ENCODE results near the gene LIN7A.
"Not testable (repeated sequence)": the region's sequence is repeated elsewhere in the genome, so short reads cannot be mapped to it uniquely, and the experiment has no call there.

LIN7A gene

DNA sequence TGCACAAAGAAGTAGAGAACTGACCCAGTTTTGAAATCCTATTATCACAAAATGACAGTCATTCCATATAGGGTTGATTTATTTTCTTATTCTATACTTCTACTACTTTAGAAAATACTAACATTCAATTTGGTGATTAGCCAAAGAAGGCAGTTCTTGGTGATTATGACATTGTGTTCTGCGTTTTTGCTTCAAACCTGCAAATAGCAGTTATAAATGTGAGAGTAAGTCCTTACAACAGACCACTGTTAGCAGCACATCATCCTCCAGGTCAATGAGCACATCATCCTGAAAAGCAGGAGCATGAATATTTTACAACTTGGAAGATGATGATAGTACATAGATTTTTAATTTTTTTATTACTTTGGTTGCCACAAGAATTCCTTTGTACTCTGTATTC lies 53.1 kb downstream of the LIN7A start:
- H3K4me3 ChIP-seq (ENCODE audit: low read length): no peak overlapping the region
- DNase-seq (ENCODE audit: low read depth, low spot score): no peak
- no peaks in the 10 kb centered on the region for H3K27me3 ChIP-seq (ENCODE audit: control insufficient read depth, insufficient read depth, low read length)
- H3K9me3 ChIP-seq (ENCODE audit: control insufficient read depth, insufficient read depth, low read length): no peaks in the 10 kb centered on the region
- no peak overlapping the region for H3K27ac ChIP-seq (ENCODE audit: low read length)
- H3K4me1 ChIP-seq (ENCODE audit: control insufficient read depth, insufficient read depth, low read length): no peaks in the 10 kb centered on the region
- no CpG with 5 or more reads among the region's 1 CpG for WGBS (ENCODE audit: insufficient coverage, insufficient read length)
- H3K36me3 ChIP-seq (ENCODE audit: control insufficient read depth, insufficient read depth, low read length): no peaks in the 10 kb centered on the region

- H3K27me3 ChIP-seq (ENCODE audit: control insufficient read depth, insufficient read depth, low read length): no peaks in the 10 kb centered on the region
- H3K36me3 ChIP-seq (ENCODE audit: control insufficient read depth, insufficient read depth, low read length): no peaks in the 10 kb centered on the region
- no peak for DNase-seq (ENCODE audit: low read depth, low spot score)
- no peak overlapping the region for H3K27ac ChIP-seq (ENCODE audit: low read length)
- no peaks in the 10 kb centered on the region for H3K9me3 ChIP-seq (ENCODE audit: control insufficient read depth, insufficient read depth, low read length)
- H3K4me1 ChIP-seq (ENCODE audit: control insufficient read depth, insufficient read depth, low read length): no peaks in the 10 kb centered on the region
- H3K4me3 ChIP-seq (ENCODE audit: low read length): no peak overlapping the region
These were observed 56.6 kb downstream of the LIN7A start for GRCh38 chr12:80881106-80881505.

DNA sequence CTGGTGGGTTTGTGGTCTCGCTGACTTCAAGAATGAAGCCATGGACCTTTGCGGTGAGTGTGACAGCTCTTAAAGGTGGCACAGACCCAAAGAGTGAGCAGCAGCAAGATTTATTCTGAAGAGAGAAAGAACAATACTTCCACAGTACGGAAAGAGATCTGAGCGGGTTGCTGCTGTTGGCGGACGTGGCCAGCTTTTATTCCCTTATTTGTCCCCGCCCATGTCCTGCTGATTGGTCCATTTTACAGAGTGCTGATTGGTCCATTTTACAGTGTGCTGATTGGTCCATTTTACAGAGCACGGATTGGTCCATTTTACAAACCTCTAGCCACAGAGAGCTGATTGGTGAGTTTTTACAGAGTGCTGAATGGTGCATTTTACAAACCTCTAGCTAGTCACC lies 59.3 kb downstream of the LIN7A start:
- WGBS (ENCODE audit: insufficient coverage, insufficient read length): no CpG with 5 or more reads among the region's 8 CpGs

DNA sequence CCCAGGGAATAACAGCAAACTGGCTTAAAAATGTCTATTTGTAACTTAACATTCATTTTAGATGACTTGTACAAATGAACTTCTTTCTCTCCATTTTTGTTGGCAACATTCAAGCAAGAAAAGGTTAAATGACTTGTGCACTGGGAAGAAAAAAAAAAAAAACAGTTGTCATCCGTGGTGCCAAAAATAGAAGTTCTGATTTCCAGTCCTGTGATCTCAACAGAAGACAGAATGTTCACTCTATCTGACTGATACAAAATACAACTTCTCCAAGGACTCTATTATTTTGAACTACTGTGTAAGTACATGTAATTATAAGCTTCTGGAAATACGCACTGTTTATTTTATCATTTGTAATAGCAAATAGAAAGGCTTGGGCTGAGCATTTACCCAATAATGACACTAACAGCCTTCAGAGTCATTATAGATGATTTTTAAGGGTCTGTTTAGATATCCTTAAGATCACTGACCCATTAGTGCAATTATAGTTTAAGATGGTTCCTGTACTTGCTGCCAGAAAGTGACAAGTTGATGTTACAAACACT lies 59.9 kb downstream of the LIN7A start:
- no peak for DNase-seq (ENCODE audit: low read depth, low spot score)
- Histone ChIP-seq H3K9me3 (ENCODE audit: control insufficient read depth, insufficient read depth, low read length) (no peaks in the 10 kb centered on the region), H3K27ac (ENCODE audit: low read length) (no peak overlapping the region), H3K27me3 (ENCODE audit: control insufficient read depth, insufficient read depth, low read length) (no peaks in the 10 kb centered on the region), H3K4me1 (ENCODE audit: control insufficient read depth, insufficient read depth, low read length) (no peaks in the 10 kb centered on the region), H3K4me3 (ENCODE audit: low read length) (no peak overlapping the region), H3K36me3 (ENCODE audit: control insufficient read depth, insufficient read depth, low read length) (no peaks in the 10 kb centered on the region)
- WGBS (ENCODE audit: insufficient coverage, insufficient read length): no CpG with 5 or more reads among the region's 2 CpGs

More for the DNA sequence above, 59.3 kb downstream of the LIN7A start:
- H3K27ac ChIP-seq (ENCODE audit: low read length); H3K36me3 ChIP-seq (ENCODE audit: control insufficient read depth, insufficient read depth, low read length); H3K9me3 ChIP-seq (ENCODE audit: control insufficient read depth, insufficient read depth, low read length); DNase-seq (ENCODE audit: low read depth, low spot score); H3K27me3 ChIP-seq (ENCODE audit: control insufficient read depth, insufficient read depth, low read length); H3K4me3 ChIP-seq (ENCODE audit: low read length); H3K4me1 ChIP-seq (ENCODE audit: control insufficient read depth, insufficient read depth, low read length): not testable (repeated sequence)

GRCh38 chr12:80872053-80872452 lies 65.7 kb downstream of the LIN7A start:
- H3K27ac ChIP-seq (ENCODE audit: low read length): no peak overlapping the region
- H3K4me3 ChIP-seq (ENCODE audit: low read length): no peak overlapping the region
- H3K4me1 ChIP-seq (ENCODE audit: control insufficient read depth, insufficient read depth, low read length): no peaks in the 10 kb centered on the region
- no peaks in the 10 kb centered on the region for H3K36me3 ChIP-seq (ENCODE audit: control insufficient read depth, insufficient read depth, low read length)
- H3K27me3 ChIP-seq (ENCODE audit: control insufficient read depth, insufficient read depth, low read length): no peaks in the 10 kb centered on the region
- no peaks in the 10 kb centered on the region for H3K9me3 ChIP-seq (ENCODE audit: control insufficient read depth, insufficient read depth, low read length)
- DNase-seq (ENCODE audit: low read depth, low spot score): no peak

- DNase-seq (ENCODE audit: low read depth, low spot score): no peak
- Histone ChIP-seq H3K4me1 (ENCODE audit: control insufficient read depth, insufficient read depth, low read length) (no peaks in the 10 kb centered on the region), H3K4me3 (ENCODE audit: low read length) (no peak overlapping the region), H3K27ac (ENCODE audit: low read length) (no peak overlapping the region), H3K9me3 (ENCODE audit: control insufficient read depth, insufficient read depth, low read length) (no peaks in the 10 kb centered on the region), H3K27me3 (ENCODE audit: control insufficient read depth, insufficient read depth, low read length) (no peaks in the 10 kb centered on the region), H3K36me3 (ENCODE audit: control insufficient read depth, insufficient read depth, low read length) (no peaks in the 10 kb centered on the region)
- no CpG with 5 or more reads among the region's 2 CpGs for WGBS (ENCODE audit: insufficient coverage, insufficient read length)
These were observed 68.5 kb downstream of the LIN7A start for GRCh38 chr12:80869264-80869663.

DNA sequence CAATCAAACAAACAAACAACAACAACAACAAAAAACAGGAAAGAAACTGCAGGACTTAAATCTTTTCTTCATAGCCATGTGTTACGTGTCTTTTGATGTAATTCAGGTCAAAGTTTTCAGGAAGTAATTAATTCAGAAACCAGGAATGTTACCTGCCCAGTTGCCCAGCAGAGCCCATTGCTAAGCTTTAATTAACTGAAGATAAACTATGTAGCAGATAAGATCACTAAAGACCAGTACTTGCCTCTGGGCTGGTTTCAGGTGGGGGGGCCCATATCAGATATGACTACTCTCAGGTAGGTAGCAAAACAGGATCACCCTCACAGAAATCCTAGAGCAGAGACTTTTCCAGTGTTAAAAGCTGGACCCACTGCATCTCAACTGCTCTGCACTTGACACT lies 69.2 kb downstream of the LIN7A start:
- no peak for DNase-seq (ENCODE audit: low read depth, low spot score)
- H3K27ac ChIP-seq (ENCODE audit: low read length): no peak overlapping the region
- WGBS (ENCODE audit: insufficient coverage, insufficient read length): no CpG with 5 or more reads among the region's 1 CpG

DNA sequence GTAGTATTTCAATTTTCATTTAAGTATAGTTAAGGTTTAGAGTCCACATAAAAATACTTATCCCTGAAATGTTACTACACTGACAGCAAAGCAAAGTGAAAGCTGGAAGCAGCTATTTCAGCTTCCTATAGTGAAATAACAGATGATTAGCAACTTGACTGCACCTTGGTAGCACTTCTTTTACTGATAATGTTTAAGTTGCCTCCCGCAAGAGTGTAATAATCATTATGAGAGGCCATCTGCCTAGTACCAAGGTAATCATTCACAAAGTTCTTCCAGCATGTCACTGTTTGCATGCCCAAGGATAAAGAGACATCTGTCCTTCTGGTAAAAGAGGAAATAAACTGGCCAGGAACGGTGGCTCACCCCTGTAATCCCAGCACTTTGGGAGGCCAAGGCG lies 69.8 kb downstream of the LIN7A start:
- H3K4me3 ChIP-seq (ENCODE audit: low read length): no peak overlapping the region
- H3K4me1 ChIP-seq (ENCODE audit: control insufficient read depth, insufficient read depth, low read length): no peaks in the 10 kb centered on the region
- H3K27me3 ChIP-seq (ENCODE audit: control insufficient read depth, insufficient read depth, low read length): no peaks in the 10 kb centered on the region
- H3K9me3 ChIP-seq (ENCODE audit: control insufficient read depth, insufficient read depth, low read length): no peaks in the 10 kb centered on the region
- no peak for DNase-seq (ENCODE audit: low read depth, low spot score)
- H3K27ac ChIP-seq (ENCODE audit: low read length): no peak overlapping the region
- H3K36me3 ChIP-seq (ENCODE audit: control insufficient read depth, insufficient read depth, low read length): no peaks in the 10 kb centered on the region
- no CpG with 5 or more reads among the region's 3 CpGs for WGBS (ENCODE audit: insufficient coverage, insufficient read length)

More for the DNA sequence above, 69.2 kb downstream of the LIN7A start:
- no peaks in the 10 kb centered on the region for H3K9me3 ChIP-seq (ENCODE audit: control insufficient read depth, insufficient read depth, low read length)
- no peak overlapping the region for H3K4me3 ChIP-seq (ENCODE audit: low read length)
- no peaks in the 10 kb centered on the region for H3K27me3 ChIP-seq (ENCODE audit: control insufficient read depth, insufficient read depth, low read length)
- no peaks in the 10 kb centered on the region for H3K36me3 ChIP-seq (ENCODE audit: control insufficient read depth, insufficient read depth, low read length)
- H3K4me1 ChIP-seq (ENCODE audit: control insufficient read depth, insufficient read depth, low read length): no peaks in the 10 kb centered on the region

GRCh38 chr12:80864046-80864735 lies 73.5 kb downstream of the LIN7A start:
- H3K27ac ChIP-seq (ENCODE audit: low read length): no peak overlapping the region
- no peak for DNase-seq (ENCODE audit: low read depth, low spot score)
- H3K36me3 ChIP-seq (ENCODE audit: control insufficient read depth, insufficient read depth, low read length): no peaks in the 10 kb centered on the region
- WGBS (ENCODE audit: insufficient coverage, insufficient read length): no CpG with 5 or more reads among the region's 4 CpGs
- no peaks in the 10 kb centered on the region for H3K4me1 ChIP-seq (ENCODE audit: control insufficient read depth, insufficient read depth, low read length)
- H3K27me3 ChIP-seq (ENCODE audit: control insufficient read depth, insufficient read depth, low read length): no peaks in the 10 kb centered on the region
- no peaks in the 10 kb centered on the region for H3K9me3 ChIP-seq (ENCODE audit: control insufficient read depth, insufficient read depth, low read length)
- H3K4me3 ChIP-seq (ENCODE audit: low read length): no peak overlapping the region

DNA sequence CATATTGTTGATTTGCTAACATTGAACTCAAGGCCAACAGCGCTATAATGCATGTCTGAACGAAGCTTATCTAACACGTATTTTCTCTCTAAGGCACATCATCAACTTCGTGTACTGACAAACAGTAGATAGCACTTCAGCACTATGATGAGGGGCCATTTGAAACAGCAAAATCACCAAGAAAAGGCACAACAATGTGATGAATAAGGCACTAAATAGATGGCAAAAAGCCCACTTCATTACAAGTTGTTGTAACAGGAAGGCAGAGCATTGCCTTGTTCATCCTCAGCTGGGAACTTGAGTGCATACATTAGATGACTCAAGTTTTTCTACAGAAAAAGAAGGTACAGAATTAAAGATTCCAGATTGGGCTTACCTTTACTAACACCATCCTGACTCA lies 75.2 kb downstream of the LIN7A start:
- no peaks in the 10 kb centered on the region for H3K4me1 ChIP-seq (ENCODE audit: control insufficient read depth, insufficient read depth, low read length)
- no peak for DNase-seq (ENCODE audit: low read depth, low spot score)
- H3K27me3 ChIP-seq (ENCODE audit: control insufficient read depth, insufficient read depth, low read length): no peaks in the 10 kb centered on the region
- no peaks in the 10 kb centered on the region for H3K36me3 ChIP-seq (ENCODE audit: control insufficient read depth, insufficient read depth, low read length)
- no peaks in the 10 kb centered on the region for H3K9me3 ChIP-seq (ENCODE audit: control insufficient read depth, insufficient read depth, low read length)
- WGBS (ENCODE audit: insufficient coverage, insufficient read length): no CpG with 5 or more reads among the region's 4 CpGs
- H3K27ac ChIP-seq (ENCODE audit: low read length): no peak overlapping the region
- no peak overlapping the region for H3K4me3 ChIP-seq (ENCODE audit: low read length)

DNA sequence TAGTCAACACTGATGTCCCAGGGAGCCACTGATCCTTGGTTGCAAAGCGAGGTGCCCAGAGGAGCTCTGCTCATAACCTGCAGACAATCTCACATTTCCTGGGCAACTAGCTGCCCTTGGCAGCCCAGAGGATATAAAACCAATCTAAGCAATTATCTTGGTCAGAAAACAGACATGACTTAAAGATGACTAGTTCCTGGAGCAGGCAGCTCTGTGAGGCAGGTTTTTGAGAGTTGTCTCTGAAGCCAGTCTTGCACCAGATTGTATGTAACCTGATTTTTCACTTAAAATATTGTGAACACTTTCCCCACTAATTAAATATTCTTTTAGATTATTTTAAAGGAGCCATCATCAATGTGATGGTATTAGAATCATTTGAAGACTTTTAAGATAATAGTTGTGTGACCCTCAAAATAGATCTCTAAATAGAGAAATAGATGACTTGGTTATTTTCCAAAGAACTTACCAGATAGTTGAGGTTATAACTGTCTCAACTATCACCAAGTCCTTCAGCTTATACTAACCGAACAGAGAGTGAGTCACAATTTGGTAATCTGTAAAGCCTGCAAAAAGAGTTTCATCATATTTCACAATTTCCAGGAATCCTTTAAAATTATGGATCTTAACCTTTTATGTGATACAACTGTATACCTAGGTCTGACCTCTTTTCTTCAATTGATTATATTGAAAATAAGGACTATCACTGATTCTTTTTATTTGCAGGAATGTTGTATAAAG lies 75.9 kb downstream of the LIN7A start:
- Histone ChIP-seq H3K9me3 (ENCODE audit: control insufficient read depth, insufficient read depth, low read length) (no peaks in the 10 kb centered on the region), H3K4me1 (ENCODE audit: control insufficient read depth, insufficient read depth, low read length) (no peaks in the 10 kb centered on the region), H3K27me3 (ENCODE audit: control insufficient read depth, insufficient read depth, low read length) (no peaks in the 10 kb centered on the region), H3K36me3 (ENCODE audit: control insufficient read depth, insufficient read depth, low read length) (no peaks in the 10 kb centered on the region), H3K4me3 (ENCODE audit: low read length) (no peak overlapping the region), H3K27ac (ENCODE audit: low read length) (no peak overlapping the region)
- no peak for DNase-seq (ENCODE audit: low read depth, low spot score)
- WGBS (ENCODE audit: insufficient coverage, insufficient read length): no CpG with 5 or more reads among the region's 2 CpGs
